ENCODE measurements around the gene RBM33.

The RBM33 gene

DNA sequence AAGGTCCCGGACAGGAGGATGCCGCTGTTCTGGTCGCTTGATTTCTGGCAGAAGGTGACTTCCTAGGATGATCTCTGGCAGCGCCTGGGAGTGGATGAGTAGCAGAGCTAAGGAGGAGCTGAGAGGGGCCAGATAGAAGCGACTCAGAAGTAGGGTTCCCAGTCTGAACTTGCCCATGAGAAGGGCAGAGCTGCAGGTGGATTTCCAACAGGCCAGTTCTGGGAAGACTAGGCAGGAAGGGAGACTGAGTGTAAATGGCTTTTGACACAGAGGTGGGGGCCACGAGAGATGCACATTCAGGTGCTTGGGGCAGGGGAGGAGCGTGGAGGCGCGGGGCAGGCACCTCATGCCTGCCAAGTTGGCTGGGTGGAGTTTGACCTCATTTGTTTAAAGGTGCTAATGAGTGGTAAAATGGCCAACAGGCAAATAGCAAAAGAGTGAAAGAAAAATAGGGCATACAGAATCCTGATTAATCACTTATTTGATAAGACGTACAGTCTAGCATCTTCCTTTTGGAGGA, 109.0 kb downstream of the RBM33 start:
- DNase-seq: no peak

DNA sequence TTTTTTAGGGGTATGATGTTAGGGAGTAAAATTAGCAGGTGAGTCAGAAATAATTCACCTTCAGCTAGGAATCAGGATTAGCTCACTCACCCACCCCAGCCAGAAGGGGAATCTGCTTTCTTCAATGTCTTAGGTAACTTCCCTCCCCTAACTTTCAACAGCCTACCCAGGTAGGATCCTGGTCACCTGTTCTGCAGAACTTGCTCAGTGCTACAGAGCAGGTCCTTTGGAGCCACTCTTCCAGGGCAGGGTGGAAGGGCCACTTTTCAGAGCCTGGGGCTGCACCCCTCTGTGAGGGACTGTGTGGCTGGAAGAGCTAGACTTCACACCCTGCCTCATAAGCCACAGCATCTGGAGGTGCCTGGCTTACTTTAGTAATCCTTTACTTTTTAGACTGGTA, 109.7 kb downstream of the RBM33 start:
- no peak for DNase-seq

DNA sequence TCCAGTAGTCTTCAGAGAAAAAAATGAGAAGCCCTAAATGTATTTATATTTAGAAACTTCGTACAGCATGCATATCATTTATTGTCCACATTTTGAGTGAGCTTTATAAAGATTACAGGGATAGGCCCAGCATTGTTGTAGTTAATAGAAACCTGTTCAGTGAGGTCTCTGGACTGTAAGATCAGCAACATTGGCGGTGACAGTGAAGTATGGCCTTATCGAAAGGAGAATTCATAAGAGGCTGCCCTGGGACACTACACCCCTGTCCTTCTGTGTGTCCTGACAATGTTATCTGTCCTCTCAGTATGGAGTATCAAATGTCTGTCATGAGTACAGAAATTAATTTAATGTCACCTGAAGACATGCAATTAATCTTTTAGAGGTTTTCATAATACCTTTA, 110.6 kb downstream of the RBM33 start:
- DNase-seq: no peak

DNA sequence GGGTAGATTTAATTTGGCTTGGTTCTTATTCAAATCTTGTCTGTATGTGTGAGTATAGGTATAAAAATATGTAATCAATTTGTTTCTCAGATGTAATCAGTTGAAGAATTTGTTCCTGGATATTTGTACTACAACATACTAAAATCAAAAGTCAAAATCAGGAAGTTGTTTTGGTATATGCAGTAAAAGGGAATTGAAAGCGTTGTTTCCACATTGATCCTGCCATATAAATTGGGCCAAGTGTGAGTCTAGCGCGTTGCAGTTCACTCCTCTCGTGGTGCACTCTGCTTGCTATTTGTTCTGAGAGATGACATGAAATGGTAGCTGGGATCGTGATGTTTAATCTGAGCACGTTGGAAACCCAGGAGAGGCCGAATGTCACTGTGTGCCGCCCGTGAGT, 111.9 kb downstream of the RBM33 start:
- DNase-seq: no peak

DNA sequence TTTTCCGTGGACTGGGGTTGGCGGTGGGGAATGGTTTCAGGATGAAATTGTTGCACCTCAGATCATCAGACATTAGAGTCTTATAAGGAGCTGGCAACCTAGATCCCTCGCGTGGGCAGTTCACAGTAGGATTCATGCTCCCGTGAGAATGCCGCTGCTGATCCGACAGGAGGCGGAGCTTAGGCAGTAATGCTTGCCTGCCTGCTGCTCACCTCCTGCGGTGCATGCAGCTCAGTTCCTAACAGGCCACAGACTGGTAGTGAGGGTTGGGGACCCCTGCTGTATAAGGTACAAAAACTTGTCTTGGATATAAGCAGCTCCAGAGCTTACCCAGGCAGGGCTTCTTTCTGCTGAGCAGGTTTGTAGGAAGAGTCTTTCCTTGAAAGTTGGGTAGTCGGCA, 113.9 kb downstream of the RBM33 start:
- DNase-seq: no peak

DNA sequence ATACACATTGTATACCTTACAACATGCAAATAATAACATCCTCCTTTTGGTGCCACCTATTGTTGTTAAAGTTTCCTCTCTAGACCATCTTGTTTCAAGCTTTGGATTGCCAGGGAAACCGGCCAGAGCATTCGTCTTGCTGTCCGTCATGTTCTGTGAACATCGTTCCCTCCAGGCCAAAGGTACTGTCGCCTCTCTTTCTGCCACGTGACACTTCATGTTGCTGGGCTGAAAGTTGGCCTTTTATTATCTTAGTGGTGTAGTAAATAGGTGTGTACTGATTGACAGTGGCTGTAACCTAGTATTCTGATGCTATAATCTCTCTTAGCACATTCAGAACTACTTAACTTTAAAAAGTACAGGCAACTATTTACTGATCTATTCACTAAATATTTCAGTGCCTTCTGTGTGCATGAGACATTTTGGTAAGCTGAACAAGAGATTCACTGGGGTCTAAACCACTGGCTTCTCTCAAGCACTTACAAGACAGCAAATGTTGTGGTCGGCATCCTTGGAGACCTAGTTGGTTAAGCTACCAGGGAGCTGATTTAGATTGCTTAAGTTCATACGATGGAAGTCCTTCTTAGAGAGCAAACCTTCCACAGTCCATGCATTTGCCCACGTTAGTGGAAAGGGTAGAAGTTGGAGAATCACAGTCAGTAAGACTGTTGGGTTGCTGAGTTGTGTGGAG, 115.4 kb downstream of the RBM33 start:
- no peak for DNase-seq

DNA sequence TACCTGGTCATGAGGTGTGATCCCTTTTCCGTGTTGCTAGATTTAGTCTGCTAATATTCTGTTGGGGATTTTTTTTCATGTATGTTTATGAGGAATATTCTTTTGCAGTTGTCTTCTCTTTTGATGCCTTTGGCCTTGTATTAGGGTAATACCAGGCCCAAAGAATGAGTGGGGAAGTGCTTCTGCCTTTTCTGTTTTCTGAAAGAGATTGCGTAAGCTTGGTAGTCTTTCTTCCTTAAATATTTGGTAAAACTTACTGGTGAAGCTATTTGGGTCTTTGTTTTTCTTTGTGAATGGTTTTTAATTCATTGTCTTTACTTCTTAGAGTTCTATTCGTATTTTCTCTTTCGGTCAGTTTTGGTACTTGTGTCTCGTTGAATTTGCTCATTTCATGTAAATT, 116.7 kb downstream of the RBM33 start:
- DNase-seq: no peak

DNA sequence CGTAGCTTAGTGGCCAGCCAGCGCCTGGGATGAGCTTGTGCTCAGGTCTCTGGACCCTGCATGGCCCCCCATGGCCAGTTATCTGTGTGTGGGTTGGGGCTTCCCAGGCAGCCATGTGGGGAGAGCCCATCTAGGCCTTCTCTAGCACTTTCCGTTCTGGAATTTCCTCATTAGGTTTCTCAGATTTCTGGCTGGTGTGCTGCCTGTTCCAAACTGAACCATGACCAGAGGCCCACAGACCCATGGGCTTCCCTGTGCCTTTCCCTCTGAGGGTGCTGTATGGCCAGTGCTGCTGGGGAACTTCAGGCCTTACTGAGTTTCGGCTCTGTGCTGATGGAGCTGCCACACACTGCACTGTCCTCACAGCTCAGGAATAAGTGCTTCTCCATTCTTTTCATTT, 117.6 kb downstream of the RBM33 start:
- no peak for DNase-seq

DNA sequence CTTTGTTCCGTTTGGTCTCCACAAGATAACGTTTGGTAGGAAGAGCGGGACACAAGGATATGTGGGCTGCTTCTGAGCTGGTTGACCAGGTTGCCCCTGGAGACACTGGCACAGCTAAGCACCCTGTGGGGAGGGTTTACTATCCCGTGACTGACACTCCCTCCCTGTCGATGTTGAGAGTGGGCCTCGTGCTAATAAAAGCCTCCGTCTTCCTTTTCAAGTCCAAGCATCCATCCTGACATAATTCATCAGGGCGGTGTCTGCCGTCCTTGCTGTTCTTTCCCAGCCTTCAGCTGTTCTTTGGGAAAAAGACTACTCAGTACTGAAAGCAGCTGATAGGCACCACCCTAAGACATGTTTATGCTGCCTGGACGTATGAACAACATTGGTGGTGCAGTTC, 118.2 kb downstream of the RBM33 start:
- DNase-seq: no peak

DNA sequence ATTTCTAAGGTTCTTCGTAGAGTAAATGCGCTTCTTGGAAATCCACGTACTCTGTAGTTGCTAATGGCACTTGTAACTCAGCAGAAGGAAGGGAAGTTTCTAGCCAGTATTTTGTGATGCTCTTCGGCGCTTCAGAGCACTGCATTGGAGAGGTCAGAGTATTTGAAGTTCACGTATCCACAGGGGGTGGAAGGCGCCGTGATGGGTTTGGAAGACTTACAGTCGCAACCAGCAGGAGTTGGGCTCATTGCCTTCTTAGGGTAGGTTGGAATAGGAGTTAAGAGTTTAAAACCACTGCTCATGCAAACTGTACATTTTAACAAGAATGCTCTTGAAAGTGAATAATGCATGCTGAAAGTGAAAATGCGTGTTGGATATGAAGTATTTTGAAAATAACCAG, 118.7 kb downstream of the RBM33 start:
- no peak for DNase-seq

DNA sequence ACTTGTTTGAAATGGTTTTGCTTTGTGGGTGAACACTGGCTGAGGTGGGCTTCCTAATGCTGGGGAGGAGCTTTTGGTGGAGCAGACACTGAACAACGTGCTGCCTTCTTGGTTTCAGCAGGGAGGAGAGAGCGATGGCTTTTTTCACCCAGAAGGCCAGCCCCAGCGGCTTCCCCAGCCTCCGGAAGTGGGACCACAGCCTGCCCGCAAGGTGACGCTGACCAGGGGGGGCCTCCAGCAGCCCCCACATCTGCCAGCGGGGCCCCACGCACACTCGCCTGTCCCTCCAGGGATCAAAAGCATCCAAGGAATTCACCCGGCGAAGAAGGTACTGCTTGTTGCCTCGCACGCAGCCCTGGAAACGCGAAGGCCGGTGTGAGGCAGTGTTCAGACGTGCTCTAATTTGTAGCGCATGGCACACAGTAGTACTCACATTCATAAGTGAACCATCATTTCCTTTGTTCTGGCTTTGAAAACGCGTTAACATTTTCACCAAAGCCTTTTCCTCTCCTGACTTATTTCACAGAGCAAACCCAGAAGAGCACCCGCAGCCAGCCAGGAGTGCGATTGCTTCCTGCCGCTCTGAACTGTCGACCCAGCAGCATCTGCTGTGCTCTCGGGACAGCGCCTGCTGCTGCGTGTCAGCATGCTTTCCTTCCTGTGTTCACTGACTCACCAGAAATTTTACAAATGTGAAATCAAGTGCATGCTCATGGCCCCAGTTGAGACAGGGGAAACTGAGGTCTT, 119.4 kb downstream of the RBM33 start:
- DNase-seq: peak; percentile 54

DNA sequence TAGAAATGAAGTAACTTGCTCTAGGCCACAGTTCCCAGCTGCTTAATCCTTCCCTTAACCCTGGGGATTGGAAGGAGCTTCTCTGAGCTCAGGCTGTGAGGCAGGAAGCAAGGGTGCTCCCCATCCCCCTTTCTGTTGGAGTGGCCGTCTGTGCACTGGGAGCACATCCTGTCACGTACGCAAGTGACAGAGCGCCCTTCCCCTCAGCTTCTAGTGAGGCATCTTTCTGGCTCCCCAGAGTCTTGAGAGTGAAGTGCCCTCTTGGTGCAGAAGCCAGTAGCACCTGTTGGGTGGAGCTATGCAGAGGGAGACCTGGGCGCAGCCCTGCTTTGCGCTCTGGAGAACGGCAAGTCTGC, 120.0 kb downstream of the RBM33 start:
- peak; percentile 33 for DNase-seq

DNA sequence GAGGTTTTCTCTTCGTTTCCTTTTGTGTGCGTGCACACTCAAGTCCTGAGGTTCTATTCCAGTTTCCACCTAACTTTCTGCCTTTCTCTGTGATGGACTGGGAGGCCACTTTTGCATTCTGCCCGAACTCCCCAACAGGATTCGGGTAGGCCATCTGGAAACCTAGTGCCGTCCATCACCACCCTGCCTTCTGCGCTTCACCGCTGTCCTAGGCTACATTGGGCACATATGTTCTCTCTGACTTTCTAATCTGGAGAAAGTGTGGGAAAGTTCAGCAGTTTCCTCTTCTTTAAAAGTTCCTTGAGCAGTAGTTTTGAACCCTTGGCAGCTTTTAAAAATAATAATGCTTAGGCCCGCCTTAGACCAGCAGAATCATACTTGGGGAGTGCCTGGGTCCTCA, 121.0 kb downstream of the RBM33 start:
- DNase-seq: no peak

DNA sequence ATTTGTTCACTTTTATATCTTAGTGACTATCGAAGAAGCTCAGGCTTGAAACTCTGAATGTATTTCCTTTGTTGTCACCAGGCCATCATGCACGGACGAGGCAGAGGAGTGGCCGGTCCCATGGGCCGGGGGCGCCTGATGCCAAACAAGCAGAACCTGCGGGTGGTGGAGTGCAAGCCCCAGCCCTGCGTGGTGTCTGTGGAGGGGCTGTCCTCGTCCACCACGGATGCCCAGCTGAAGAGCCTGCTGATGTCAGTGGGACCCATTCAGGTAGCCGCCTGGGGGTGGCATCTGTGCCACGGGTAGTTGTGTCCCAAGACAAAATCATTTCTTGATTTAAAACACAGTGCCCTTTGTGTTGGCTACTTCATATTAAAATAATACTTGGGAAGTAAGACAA, 121.9 kb downstream of the RBM33 start:
- no peak for DNase-seq

DNA sequence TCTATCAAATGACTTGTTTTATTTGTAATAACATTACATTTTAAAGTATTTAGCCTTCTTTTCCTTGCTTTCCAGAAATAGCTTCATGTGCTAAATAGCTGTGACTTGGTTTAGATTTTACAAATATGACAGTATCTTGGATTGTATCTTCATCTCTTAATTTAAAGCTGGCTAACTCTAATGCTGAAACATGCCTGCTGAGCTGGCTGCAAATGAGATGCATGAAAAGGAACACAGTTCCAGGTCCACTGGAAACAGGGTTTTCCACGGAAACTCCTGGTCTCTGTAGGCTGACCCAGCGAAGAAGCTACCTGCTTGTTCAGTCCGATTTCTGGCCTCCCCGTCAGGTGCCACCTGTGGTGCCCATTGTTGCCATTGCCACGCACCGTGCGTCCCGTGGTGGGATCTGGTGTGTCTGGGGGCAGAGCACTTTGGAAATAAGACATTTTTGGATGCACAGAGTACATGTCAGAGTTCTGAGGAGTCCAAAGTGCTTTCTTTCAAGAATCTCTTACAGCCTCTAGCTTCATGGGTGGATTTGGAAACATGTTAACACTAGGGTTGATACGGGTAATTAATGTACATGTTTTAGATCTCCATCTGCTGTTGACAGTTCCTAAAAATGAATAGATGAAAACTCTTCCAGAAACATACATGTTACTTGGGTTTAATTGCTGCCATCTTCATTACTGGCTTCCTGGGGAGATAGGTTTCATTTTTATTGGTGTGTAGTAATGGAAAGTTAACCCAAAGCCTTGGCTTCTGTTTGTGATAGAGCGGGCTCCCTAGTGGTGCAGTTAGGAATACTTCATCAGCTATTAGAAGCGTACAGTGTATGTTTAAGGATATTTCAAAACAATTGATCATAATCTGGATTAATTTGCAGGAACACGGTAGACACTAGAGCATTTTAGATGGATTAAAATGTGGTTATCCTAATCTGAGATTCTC, 122.8 kb downstream of the RBM33 start:
- DNase-seq: no peak

DNA sequence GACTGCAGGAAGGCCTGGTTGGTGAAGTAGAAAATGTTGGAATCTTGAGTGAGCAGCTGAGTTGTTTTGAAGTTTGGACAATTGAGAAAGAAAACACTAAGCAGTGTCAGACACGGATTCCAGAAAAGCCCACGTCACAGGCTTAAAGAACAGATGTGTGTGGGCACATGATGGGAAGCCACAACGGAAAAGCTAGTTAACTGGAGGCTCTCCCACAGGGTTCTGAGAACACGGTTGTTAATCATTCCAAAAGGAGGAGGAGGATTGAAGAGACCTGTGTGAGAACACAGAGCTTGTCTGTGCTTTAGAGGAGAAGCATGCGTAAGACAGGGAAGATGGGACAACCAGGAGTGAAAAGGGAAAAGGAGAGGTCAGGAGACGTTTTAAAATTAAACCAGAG, 125.2 kb downstream of the RBM33 start:
- no peak for DNase-seq

DNA sequence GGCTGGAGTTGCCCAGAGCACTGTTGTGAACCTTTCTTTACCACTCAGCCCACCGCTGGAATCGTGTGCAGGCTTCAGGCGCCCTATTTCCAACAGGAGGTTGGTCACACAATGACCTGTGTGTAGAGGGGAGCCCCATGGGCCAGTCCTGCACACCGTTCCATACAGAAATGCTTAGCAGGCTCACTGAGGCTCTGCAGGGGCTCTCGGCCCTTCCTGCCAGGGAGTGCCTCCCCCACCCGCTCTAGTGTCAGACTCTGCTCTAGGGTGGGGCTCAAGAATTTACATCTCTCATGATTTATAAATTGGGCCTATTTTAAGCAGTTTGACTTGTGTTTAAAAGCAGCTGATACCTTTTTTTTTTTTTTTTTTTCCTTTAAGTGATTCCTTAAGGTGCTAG, 125.8 kb downstream of the RBM33 start:
- no peak for DNase-seq

DNA sequence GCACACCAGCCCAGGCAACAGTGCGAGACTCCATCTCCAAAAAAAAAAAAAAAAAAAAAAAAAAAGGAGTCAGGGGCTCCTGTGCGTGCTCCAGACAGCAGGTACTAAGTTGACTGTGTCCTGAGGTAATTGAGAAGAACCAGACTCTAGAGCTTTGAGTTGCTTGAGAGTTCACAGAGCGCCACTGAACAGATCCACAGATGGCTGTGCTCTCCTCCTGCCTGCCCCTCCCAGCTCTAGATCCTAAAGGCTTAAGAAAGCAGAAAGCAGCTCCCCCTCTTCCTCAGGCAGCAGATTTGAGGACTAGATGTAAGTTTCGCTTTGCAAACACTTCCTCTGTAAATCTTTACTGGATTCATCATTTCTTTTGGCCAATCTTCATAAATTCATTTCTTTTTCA, 129.1 kb downstream of the RBM33 start:
- DNase-seq: no peak

DNA sequence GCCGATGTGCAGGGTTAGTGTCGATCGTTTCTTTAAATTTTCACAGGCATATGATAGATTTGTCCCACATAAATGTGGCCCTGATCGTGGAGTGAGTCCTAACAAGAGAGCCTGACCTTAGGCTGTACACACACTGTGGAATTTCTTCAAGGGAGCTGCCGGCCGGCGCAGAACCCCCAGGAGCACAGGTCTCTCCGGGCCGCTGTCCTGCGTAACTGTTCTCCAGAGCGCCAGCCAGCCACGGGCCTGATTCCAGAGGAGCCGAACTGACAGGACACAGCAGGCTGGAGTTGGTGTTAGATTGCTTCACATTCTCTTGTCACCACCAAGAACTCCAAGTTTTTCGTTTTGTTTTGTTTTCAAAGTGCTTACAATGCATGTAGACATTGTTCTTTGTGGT, 130.5 kb downstream of the RBM33 start:
- no peak for DNase-seq

DNA sequence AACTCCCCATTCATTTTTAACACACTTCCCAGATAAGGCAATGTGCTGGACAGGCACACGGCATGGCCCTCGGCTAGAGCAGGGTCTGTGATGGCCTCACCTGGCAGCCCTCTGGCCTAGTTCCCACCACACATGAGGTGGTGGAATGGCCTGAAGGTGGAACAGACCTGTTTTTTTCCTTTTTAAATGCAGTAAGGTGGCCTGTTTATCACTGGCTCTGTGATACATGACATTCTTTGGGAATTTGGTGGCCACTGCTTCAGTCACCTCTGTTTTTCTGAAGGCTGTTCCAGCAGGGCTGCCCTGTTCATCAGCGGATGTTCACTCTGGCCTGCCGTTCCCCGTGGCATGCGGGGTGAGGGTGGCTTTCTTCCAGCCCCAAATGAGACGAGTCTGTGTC, 131.2 kb downstream of the RBM33 start:
- no peak for DNase-seq

DNA sequence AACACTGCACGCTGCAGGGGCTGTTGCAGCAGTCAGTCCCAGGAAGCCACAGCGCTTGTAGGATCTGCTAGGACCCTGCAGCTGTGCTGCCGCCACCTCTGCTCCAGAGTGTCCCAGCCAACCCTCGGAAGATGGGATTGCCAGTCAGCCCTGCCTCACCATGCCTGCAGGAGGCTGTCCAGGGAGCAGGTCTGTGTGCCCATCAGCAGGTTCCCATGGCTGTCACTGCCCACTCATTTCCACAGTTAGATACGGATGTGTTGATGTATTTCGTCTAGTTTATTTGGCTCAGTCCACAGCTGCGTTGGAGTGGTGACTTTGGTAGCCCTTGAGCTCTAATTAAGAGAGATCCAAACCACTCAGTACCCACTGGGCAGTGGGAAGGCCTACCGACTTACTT, 132.1 kb downstream of the RBM33 start:
- no peak for DNase-seq

DNA sequence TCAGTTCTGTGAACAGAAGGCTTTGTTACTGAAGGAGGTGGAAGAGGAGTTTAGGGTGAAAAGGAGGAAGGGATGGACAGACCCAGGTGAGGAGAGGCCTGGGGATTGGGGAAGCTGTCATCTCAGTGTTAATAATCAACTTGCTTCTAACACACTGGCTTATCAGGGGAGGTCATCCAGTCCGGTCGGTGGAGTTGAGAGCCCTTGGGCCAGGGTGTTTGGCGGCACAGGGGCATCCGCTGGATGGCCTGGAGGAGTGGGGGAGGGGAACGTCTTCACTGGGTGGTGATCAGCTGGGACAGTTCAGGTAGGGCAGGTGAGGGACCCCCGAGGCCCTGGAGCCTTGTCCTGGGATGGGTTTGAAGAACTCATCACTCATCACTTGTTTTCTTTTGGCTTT, 133.9 kb downstream of the RBM33 start:
- DNase-seq: no peak

DNA sequence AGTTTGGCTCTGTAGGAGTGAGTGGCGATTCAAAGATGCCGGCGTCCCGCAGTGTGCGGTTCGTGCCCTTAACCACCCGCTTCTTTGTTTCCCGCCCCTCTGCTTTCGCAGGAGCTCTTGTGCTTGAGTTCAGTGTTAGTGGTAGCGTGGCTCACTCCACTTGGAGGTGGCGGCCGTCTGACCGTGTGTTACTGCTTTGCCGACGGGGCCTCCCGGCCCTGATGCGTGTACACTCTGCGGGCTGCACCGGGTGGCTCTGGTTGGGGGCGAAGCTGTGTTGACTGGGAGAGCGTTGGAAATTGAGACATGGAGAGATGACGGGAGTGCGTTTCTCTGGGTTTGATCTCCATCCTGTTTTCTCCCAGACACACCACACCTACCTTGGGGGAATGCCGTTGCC, 136.4 kb downstream of the RBM33 start:
- no peak for DNase-seq

DNA sequence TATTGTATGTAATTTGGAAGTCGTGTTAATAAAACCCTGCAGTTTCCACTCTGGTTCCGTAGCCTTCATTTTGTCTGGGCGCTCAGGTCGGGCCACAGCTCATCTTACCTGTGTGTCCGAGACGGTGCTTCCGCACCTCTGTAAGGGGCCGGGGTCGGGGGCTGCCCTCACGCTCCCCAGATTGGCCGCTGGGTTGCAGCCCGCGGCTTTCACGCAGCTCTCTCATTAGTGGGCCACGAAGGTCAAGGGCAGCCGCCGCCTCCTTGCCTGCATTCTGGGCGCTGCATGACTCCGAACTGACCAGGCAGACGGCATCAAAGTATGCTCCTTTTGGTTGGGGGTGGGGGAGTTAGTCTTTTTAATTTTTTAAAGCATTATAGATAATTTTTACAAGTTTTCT, 137.0 kb downstream of the RBM33 start:
- DNase-seq: no peak
